Right renal pelvis (tissue), 4 donors: ENCODE data around the gene NADK. TPM values are rescaled to one million over a fixed set of nuclear protein-coding genes. Genes with fewer than 3 reads are reported as not detected.

Experiments used
- DNase-seq, 4 donors: peaks; one replicate each; pipeline ENCODE4 v3.0.0-alpha.2; 2013; ENCODE audit warnings: low read depth in 4 of 4, low spot score in 3 of 4, missing footprints in 1 of 4
- polyA plus RNA-seq, 4 donors: library from polyadenylated mRNA; unstranded; fragments of 120-200 nt; gene quantifications; one replicate each; pipeline ENCODE4 v1.2.1, GENCODE V29; 2013; ENCODE audit not compliant: insufficient read length in 4 of 4

The NADK gene
- polyA plus RNA-seq, 4 donors: 43.4 to 52.3 (median 46.7) TPM

GRCh38 chr1:1786836-1787605, 8.8 kb upstream of the NADK start:
- DNase-seq: no peak

GRCh38 chr1:1785666-1786065, 7.4 kb upstream of the NADK start:
- no peak for DNase-seq

DNA sequence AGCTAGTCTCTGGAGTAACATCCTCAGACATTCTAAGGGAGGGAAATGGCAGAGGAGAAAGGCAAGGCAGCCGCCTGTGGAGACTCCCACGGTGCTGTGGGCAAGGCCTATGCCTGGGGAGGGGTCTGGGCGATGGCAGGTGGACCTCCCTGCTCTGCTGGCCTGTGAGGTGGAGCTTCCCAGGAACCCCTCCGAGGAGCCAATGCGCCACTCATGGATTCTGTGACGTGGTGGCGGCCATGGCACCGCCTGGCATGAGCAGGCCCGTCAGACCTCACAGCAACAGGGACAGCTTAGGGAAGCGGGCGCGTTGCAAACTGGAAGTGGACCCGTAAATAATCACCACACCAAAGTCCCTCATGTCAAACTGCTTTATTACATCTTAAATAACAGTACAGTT, 6.7 kb upstream of the NADK start:
- no peak for DNase-seq

DNA sequence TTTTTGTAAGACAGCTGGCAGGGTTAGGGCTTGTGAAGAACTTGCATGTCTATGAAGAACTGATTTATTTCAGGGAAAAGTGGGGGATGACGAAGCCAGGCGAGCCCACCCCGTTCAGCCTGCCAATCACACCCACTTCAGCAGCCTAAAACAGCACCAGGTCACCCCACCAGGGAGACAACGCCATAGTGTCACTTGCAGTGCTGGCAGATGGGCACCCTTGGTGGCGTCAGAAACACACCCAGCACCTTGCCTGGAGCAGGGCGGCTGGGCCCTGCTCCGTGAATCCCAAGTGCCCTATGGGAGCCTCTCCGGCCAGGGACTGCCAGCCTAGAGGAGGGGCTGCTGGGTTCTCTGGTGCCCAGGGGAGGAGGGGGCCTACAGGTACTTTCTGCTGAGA, 5.0 kb upstream of the NADK start:
- DNase-seq: no peak

GRCh38 chr1:1782399-1783221, 4.3 kb upstream of the NADK start:
- DNase-seq: no peak

DNA sequence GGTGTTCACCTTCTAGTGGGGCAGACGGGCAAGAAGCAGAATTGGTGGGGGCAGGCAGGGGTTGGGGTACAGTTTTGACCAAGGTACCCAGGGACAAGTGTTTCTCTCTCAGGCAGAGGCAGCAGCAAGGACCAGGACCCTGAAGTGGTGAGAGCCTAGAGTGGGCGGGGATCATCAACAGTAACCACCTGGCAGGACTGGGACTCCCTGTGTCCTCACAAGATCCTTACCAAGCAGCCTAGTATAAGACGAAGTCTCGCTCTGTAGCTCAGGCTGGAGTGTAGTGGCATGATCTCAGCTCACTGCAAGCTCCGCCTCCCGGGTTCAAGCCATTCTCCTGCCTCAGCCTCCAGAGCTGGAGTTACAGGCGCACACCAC, 3.2 kb upstream of the NADK start:
- no peak for DNase-seq

GRCh38 chr1:1780598-1781525, 2.6 kb upstream of the NADK start:
- DNase-seq: no peak

DNA sequence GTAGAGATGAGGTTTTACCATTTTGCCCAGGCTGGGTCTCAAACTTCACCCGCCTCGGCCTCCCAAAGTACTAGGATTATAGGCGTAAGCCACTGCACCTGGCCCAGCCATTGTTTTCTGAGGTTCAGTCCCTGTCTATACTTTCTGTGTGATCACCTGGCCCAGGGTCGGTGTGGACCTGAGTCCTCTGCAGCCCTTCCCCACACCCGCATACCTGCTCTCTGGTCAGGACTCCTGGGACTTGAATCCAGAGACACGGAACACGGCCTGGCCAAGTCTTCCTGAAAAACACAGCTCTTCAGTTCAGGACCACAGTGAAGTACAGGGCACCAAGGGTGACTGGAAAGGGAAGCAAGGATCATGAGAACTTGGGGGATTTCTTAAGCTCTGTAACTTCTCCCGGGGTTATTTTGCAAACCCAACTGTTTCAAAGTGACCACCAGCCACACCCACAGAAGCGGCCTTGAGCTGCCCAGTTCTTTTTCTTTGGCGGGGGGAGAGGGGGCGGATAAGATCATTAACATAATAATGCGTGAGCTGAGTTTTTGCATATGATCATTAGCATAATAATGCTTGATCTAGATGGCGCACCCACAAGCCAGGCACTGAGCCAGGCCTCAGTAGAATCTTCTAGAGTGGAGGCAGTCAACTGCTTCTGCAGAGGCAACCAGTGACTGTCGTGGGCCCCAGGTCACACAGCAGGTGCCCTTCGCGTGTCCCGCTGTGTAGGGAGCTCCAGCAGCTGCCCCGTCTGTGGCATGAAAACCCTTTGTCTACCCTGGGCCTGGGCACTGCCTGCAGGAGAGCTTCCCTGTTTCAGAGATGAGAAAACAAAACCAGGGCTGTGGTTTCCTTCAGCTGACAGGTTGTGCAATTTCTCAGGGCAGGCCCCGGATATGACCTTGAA, 1.7 kb upstream of the NADK start:
- no peak for DNase-seq

DNA sequence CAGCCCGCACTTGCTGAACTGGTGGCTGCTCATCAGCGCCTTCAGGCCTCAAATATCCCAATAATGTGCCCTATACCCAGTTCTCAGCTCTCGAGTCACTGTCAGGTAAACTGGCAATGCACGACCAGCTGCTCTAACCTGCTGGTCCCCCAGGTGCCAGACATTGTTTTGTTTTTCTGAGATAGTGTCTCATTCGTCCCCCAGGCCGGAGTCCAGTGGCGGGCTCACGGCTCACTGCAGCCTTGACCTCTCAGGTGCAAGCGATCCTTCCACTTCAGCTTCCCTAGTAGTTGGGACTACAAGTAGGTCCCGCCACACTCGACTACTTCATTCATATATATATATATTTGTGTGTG, 1.0 kb upstream of the NADK start:
- DNase-seq: no peak

- DNase-seq: no peak
Measured at GRCh38 chr1:1778663-1779319, 521 bp upstream of the NADK start.

DNA sequence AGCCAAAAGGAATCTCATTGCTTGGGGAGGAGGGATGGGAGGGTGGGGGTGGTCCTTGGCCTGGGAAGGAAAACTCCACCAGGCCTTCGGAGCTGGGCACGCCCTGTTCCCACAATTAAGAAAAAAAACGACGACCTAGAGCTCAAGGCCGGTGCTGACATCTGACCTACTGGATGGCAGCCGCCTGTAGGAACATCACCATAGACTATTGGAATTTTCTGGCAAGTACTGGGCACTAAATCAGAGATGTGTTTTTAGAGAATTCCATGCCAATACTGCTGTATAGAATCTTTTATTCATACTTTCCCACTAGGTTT, 729 bp downstream of the NADK start:
- no peak for DNase-seq

DNA sequence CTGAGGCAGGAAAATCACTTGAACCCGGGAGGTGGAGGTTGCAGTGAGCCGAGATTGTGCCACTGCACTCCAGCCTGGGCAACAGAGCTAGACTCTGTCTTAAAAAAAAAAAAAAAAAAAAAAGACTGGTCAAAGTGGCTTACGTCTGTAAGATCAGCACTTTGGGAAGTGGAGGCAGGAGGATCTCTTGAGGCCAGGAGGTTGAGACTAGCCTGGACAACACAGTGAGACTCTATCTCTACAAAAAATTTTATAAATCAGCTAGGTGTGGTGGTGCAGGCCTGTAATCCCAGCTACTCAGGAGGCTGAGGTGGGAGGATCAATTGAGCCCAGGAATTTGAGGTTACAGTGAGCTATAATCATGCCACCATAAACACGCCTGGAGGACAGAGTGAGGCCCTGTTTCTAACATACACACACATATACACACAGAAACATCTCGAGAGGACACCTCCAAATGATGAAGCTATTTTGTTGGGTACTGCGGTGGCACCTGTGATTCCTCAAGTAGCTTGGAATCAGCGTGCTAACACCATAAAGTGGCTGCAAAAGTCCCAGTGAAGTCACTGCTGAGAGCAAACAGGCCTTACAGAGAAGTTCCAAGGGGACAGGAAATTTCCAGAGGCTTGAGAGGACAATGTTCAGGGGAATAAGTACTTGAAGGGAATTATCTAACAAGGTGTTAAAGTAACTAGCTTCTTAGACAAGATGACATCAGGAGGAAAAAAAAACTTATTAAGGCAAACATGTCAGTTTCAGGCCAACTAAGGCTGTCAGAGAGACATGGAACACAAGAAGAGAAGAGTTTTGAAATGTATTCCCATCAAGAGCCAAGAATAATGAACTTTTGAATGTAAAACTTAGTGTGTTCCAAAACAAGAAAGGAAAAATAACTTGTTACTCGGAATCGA, 1.3 kb downstream of the NADK start:
- no peak for DNase-seq

- DNase-seq: no peak
Measured at GRCh38 chr1:1775327-1776226, 2.7 kb downstream of the NADK start.

GRCh38 chr1:1773874-1774273, 4.4 kb downstream of the NADK start:
- no peak for DNase-seq

DNA sequence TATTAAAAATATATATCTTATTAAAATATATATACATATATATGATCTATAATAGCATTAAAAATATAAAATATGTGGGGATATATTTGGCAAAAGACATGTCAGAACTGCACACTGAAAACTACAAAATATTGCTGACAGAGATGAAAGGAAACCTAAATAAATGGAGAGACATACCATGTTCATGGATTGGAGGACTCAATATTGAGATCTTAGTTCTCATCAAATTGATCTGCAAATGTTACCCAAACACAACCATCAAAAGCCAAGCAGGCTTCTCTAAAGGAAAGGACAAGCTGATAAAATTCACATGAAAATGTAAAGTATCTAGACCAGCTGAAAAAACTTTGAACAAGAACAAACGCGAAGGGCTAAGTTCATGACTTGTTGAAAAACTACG, 7.2 kb downstream of the NADK start:
- no peak for DNase-seq

DNA sequence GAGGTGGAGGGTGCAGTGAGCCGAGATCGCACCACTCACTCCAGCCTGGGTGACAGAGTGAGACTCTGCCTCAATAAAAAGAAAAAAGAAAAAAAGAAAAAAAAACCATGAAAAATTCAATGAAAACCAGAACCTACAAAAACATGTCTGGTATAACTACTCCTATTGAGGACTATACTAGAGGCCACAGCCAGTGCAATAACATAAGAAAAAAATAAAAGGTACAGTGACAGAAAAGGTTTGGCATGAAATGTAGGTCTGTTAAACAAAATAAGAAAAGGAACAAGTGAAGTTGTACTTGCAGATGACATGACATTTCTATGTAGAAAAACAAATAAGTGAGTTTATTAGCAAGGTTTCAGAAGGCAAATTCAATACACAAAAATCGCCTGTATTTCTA, 8.2 kb downstream of the NADK start:
- DNase-seq: no peak

- no peak for DNase-seq
Measured at GRCh38 chr1:1768249-1768992, 9.8 kb downstream of the NADK start.
